ENCODE data around the gene FAM131B.

DNA sequence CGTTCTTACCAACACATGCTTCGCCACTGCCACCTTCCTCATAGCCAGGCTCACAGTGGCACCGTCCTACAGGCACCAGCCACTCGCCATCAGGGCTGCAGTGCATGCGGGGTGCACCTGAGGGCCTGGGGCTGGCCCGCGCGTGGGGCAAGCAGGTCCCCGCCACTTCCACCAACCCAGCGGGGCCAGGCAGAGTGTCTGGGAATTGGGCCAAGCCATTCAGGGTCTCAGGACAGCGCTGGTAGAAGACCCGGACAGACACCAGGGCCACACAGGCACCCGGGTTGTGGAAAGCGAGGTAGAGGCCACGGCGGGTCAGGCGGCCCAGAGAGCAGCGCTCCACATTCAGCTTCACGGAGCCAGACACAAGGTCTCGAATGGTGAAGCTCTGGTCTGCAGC lies 37.1 kb upstream of the FAM131B start:
- no peak for TF ChIP-seq PAX8 (CRISPR knock-in tag; IDR thresholded peaks at IDR 0.05; ENCODE audit: borderline replicate concordance)
- TF ChIP-seq CHD2 (IDR thresholded peaks at IDR 0.05; ENCODE audit: low read depth, low read length), result no peak
- no peak for TF ChIP-seq ARID2 (CRISPR knock-in tag; IDR thresholded peaks at IDR 0.05; ENCODE audit: borderline replicate concordance)
- no peak for TF ChIP-seq SCMH1 (CRISPR knock-in tag; IDR thresholded peaks at IDR 0.05; ENCODE audit: borderline replicate concordance)
- TF ChIP-seq, protein P1, sequence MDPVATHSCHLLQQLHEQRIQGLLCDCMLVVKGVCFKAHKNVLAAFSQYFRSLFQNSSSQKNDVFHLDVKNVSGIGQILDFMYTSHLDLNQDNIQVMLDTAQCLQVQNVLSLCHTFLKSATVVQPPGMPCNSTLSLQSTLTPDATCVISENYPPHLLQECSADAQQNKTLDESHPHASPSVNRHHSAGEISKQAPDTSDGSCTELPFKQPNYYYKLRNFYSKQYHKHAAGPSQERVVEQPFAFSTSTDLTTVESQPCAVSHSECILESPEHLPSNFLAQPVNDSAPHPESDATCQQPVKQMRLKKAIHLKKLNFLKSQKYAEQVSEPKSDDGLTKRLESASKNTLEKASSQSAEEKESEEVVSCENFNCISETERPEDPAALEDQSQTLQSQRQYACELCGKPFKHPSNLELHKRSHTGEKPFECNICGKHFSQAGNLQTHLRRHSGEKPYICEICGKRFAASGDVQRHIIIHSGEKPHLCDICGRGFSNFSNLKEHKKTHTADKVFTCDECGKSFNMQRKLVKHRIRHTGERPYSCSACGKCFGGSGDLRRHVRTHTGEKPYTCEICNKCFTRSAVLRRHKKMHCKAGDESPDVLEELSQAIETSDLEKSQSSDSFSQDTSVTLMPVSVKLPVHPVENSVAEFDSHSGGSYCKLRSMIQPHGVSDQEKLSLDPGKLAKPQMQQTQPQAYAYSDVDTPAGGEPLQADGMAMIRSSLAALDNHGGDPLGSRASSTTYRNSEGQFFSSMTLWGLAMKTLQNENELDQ (CRISPR knock-in tag; IDR thresholded peaks at IDR 0.05; ENCODE audit: borderline replicate concordance), result no peak

All from HepG2 (cell line).